Tibial nerve (tissue), 4 donors: Measurements from ENCODE around the gene MINDY3.

Experiments used
- EP300 ChIP-seq, 2 donors: sonication (generic); formaldehyde crosslinking; IDR thresholded peaks; one replicate each; pipeline ENCODE4 v1.6.1; 2017; ENCODE audit warnings: antibody characterized with exemption in 2 of 2, mild to moderate bottlenecking in 1 of 2
- POLR2A ChIP-seq, 2 donors: fragments of 450-650 bp; IDR thresholded peaks; one replicate each; pipeline ENCODE4 v1.6.1; 2017; ENCODE audit warnings: antibody characterized with exemption in 2 of 2, mild to moderate bottlenecking in 2 of 2, moderate library complexity in 2 of 2
- TF ChIP-seq, protein P1 (sequence below), 5 experiments: fragments of 200-600 bp in 3 of 5; fragments of 450-650 bp in 2 of 5; sonication (generic) in 3 of 5; IDR thresholded peaks; one replicate each; pipeline ENCODE4 v1.5.1; 2016 to 2019; ENCODE audit warnings: antibody characterized with exemption in 5 of 5, mild to moderate bottlenecking in 3 of 5, moderate library complexity in 2 of 5

DNA sequence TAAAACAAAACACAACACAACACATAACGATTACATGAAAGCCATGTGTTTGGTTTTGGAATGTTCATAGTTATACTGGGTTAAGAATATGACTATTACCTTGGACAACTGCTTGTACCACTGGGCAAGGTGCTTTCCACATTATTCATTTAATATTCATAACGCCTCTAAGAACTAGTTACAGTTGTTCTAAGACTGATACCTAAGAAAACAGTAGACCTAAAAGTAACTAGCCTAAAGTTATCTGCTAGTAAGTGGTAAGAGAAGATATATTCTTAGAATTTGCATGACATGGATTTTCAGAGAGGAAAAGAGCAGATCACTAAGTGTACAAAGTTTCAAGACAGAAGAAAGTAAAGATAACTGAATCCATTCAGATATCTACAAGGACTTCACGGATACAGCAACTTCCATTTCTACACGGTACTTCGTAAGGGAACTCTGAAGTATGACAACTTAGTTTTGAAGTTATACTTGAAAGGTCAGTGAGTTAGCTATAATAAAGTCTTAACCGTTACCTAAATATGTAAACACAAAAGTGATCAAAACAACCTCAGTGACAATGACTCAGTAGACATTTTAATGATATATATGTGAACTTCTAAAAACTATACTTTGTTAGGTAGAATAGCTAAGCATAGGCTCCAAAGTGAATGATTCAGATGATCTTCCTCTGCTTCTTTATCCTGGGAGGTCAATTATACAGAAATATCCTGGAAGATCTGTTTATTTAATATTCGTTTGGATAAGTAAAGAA, 65.1 kb downstream of the MINDY3 start:
- TF ChIP-seq, protein P1, sequence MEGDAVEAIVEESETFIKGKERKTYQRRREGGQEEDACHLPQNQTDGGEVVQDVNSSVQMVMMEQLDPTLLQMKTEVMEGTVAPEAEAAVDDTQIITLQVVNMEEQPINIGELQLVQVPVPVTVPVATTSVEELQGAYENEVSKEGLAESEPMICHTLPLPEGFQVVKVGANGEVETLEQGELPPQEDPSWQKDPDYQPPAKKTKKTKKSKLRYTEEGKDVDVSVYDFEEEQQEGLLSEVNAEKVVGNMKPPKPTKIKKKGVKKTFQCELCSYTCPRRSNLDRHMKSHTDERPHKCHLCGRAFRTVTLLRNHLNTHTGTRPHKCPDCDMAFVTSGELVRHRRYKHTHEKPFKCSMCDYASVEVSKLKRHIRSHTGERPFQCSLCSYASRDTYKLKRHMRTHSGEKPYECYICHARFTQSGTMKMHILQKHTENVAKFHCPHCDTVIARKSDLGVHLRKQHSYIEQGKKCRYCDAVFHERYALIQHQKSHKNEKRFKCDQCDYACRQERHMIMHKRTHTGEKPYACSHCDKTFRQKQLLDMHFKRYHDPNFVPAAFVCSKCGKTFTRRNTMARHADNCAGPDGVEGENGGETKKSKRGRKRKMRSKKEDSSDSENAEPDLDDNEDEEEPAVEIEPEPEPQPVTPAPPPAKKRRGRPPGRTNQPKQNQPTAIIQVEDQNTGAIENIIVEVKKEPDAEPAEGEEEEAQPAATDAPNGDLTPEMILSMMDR (IDR thresholded peaks at IDR 0.05) = no peak
- no peak for TF ChIP-seq POLR2A (IDR thresholded peaks at IDR 0.05)
- no peak for TF ChIP-seq EP300 (IDR thresholded peaks at IDR 0.05)
